GM23338 (cell line): ENCODE measurements around the gene ARFIP1. TPM values are rescaled to one million over a fixed set of nuclear protein-coding genes. Genes with fewer than 3 reads are reported as not detected.

Experiments
- ATAC-seq: fragments of 200-7000 bp; cut with Tn5 transposase; 3 replicates; pipeline ENCODE4 v1.9.1; 2020
- DNase-seq: peaks from one replicate; pipeline ENCODE4 v3.0.0-alpha.2; 2015; ENCODE audit warnings: low spot score
- H2AFZ ChIP-seq: fragments of 200-600 bp; sonication (generic); 2 replicates; pipeline ENCODE4 v1.8.0; 2016; ENCODE audit warnings: antibody characterized with exemption, mild to moderate bottlenecking, moderate library complexity
- H3F3A ChIP-seq: fragments of 200-600 bp; sonication (generic); replicated peaks from 2 replicates; pipeline ENCODE4 v1.8.0; 2017; ENCODE audit warnings: antibody characterized with exemption, mixed run types, low read depth
- H3K27ac ChIP-seq: fragments of 200-600 bp; sonication (generic); 2 replicates; pipeline ENCODE4 v1.6.1; 2016; ENCODE audit warnings: low read depth
- H3K27me3 ChIP-seq: fragments of 200-600 bp; sonication (generic); 2 replicates; pipeline ENCODE4 v1.8.0; 2016; ENCODE audit warnings: mild to moderate bottlenecking, mixed run types, moderate library complexity; ENCODE audit not compliant: insufficient read depth
- H3K36me3 ChIP-seq: fragments of 200-600 bp; sonication (generic); 2 replicates; pipeline ENCODE4 v1.8.0; 2016; ENCODE audit warnings: mild to moderate bottlenecking; ENCODE audit not compliant: insufficient read depth
- H3K4me1 ChIP-seq: fragments of 200-600 bp; sonication (generic); 2 replicates; pipeline ENCODE4 v1.8.0; 2016; ENCODE audit warnings: mild to moderate bottlenecking, moderate library complexity; ENCODE audit not compliant: insufficient read depth
- H3K4me2 ChIP-seq: fragments of 200-600 bp; sonication (generic); 2 replicates; pipeline ENCODE4 v1.7.1; 2017; ENCODE audit warnings: mixed run types
- H3K4me3 ChIP-seq: fragments of 200-600 bp; sonication (generic); 2 replicates; pipeline ENCODE4 v1.6.1; 2016; ENCODE audit warnings: mixed run types
- H3K79me2 ChIP-seq: fragments of 200-600 bp; sonication (generic); replicated peaks from 2 replicates; pipeline ENCODE4 v1.8.0; 2017; ENCODE audit warnings: mild to moderate bottlenecking; ENCODE audit not compliant: insufficient read depth
- H3K9me2 ChIP-seq: fragments of 200-600 bp; sonication (generic); 2 replicates; pipeline ENCODE4 v1.8.0; 2017; ENCODE audit not compliant: insufficient read depth
- H4K20me1 ChIP-seq: fragments of 200-600 bp; sonication (generic); replicated peaks from 2 replicates; pipeline ENCODE4 v1.8.0; 2017; ENCODE audit warnings: mild to moderate bottlenecking; ENCODE audit not compliant: insufficient read depth
- H3K27ac Mint-ChIP-seq: 2 replicates; pipeline ENCODE4 v1.8.0; 2020; ENCODE audit warnings: inconsistent platforms, mild to moderate bottlenecking, moderate library complexity, mixed read lengths
- H3K27me3 Mint-ChIP-seq: 3 replicates; pipeline ENCODE4 v1.8.0; 2022; ENCODE audit warnings: low read depth, mild to moderate bottlenecking, moderate library complexity, mixed read lengths, inconsistent platforms; ENCODE audit not compliant: insufficient read depth, poor library complexity
- H3K36me3 Mint-ChIP-seq: 3 replicates; pipeline ENCODE4 v1.8.0; 2021; ENCODE audit warnings: low read depth, mild to moderate bottlenecking, inconsistent platforms, moderate library complexity, mixed read lengths
- H3K4me1 Mint-ChIP-seq: 3 replicates; pipeline ENCODE4 v1.8.0; 2020; ENCODE audit warnings: mild to moderate bottlenecking, inconsistent platforms, mixed read lengths
- H3K4me3 Mint-ChIP-seq: 3 replicates; pipeline ENCODE4 v1.8.0; 2021; ENCODE audit warnings: moderate library complexity, mild to moderate bottlenecking, inconsistent platforms, mixed read lengths
- H3K9me3 Mint-ChIP-seq: 3 replicates; pipeline ENCODE4 v1.8.0; 2020; ENCODE audit warnings: moderate library complexity, mild to moderate bottlenecking, inconsistent platforms, mixed read lengths
- CTCF ChIP-seq, 2 experiments: fragments of 200-600 bp in 1 of 2; sonication (generic) in 1 of 2; conservative IDR thresholded peaks; 2 replicates each; pipeline versions ENCODE4 v1.5.1 to v1.6.1; 2016 to 2017; ENCODE audit warnings: antibody characterized with exemption in 2 of 2, low read depth in 2 of 2, mild to moderate bottlenecking in 2 of 2, moderate library complexity in 1 of 2
- ETS1 ChIP-seq: IDR thresholded peaks from 2 replicates; pipeline ENCODE4 v1.6.1; 2016; ENCODE audit warnings: antibody characterized with exemption
- EZH2 ChIP-seq: fragments of 200-600 bp; sonication (generic); IDR thresholded peaks from one replicate; pipeline ENCODE4 v1.8.0; 2017; ENCODE audit warnings: antibody characterized with exemption, mild to moderate bottlenecking, low read depth; ENCODE audit not compliant: unreplicated experiment
- NANOG ChIP-seq: IDR thresholded peaks from 2 replicates; pipeline ENCODE4 v1.6.1; 2016; ENCODE audit warnings: antibody characterized with exemption, borderline replicate concordance
- POLR2AphosphoS5 ChIP-seq: IDR thresholded peaks from 2 replicates; pipeline ENCODE4 v1.6.1; 2016; ENCODE audit warnings: antibody characterized with exemption, low read depth
- REST ChIP-seq: IDR thresholded peaks from one replicate; pipeline ENCODE4 v1.6.1; 2018; ENCODE audit warnings: antibody characterized with exemption; ENCODE audit not compliant: unreplicated experiment
- STAT1 ChIP-seq: IDR thresholded peaks from one replicate; pipeline ENCODE4 v1.6.1; 2016; ENCODE audit warnings: antibody characterized with exemption; ENCODE audit not compliant: unreplicated experiment
- ZNF114 ChIP-seq: fragments of 250-450 bp; sonication (Bioruptor Pico); IDR thresholded peaks from 2 replicates; pipeline ENCODE4 v1.5.0; 2020; ENCODE audit warnings: mild to moderate bottlenecking, moderate library complexity
- ZNF331 ChIP-seq: fragments of 250-450 bp; sonication (Bioruptor Pico); IDR thresholded peaks from 2 replicates; pipeline ENCODE4 v1.5.0; 2020; ENCODE audit warnings: low read depth, mild to moderate bottlenecking, moderate library complexity
- ZNF462 ChIP-seq: fragments of 250-450 bp; sonication (Bioruptor Pico); IDR thresholded peaks from 2 replicates; pipeline ENCODE4 v1.5.0; 2020; ENCODE audit warnings: mild to moderate bottlenecking, moderate library complexity
- polyA plus RNA-seq: library from polyadenylated mRNA; unstranded; fragments of >200 nt; fragmentation: Nextera tagmentation; extraction: Ambion mirVana; gene quantifications from 2 replicates; pipeline ENCODE4 v1.2.1, GENCODE V29; 2016
- total RNA-seq: library from RNA; depleted of rRNA; stranded (reverse); fragments of >200 nt; shearing (Covaris generic); gene quantifications from 2 replicates; pipeline ENCODE4 v1.2.3, GENCODE V29; 2014

Gene ARFIP1
- total and polyA plus RNA-seq, 2 experiments from 2014 or later = 46.0 to 49.6 TPM

GRCh38 chr4:152929888-152930287 lies 150.1 kb downstream of the ARFIP1 start:
- H3K9me3 Mint-ChIP-seq = no peaks in the 10 kb centered on the region
- no peaks in the 10 kb centered on the region; the same call in 1 of the 2 replicates for H3K9me2 ChIP-seq
- peaks cover 16% of the 10 kb centered on the region for H3K27me3 Mint-ChIP-seq
- H3F3A ChIP-seq = no peaks in the 10 kb centered on the region
- H3K36me3 ChIP-seq = no peaks in the 10 kb centered on the region
- no peaks in the 10 kb centered on the region; the same call in 1 of the 3 replicates for H3K36me3 Mint-ChIP-seq
- ATAC-seq (peak; percentile 78), DNase-seq (peak; percentile 36)
- H3K4me1 Mint-ChIP-seq = peaks cover 68% of the 10 kb centered on the region
- no peaks in the 10 kb centered on the region for H4K20me1 ChIP-seq
- peak overlapping the region; percentile 22; the same call in 1 of the 2 replicates for H3K27ac Mint-ChIP-seq
- H3K4me2 ChIP-seq = peak overlapping the region; percentile 64
- peaks cover 12% of the 10 kb centered on the region; the same call in 1 of the 2 replicates for H3K27me3 ChIP-seq
- peak overlapping the region; percentile 6; the same call in 1 of the 3 replicates for H3K4me3 Mint-ChIP-seq
- H3K27ac ChIP-seq = no peak overlapping the region
- H2AFZ ChIP-seq = no peak overlapping the region
- H3K79me2 ChIP-seq = no peaks in the 10 kb centered on the region
- no peak for TF ChIP-seq ETS1
- TF ChIP-seq ZNF114 = no peak
- no peak for TF ChIP-seq NANOG
- TF ChIP-seq ZNF331 (CRISPR knock-in tag) = no peak
- no peak for TF ChIP-seq CTCF (conservative IDR thresholded peaks at IDR 0.05; ENCODE audit: low read depth in 2 of 2)
- no peak for TF ChIP-seq POLR2AphosphoS5
- TF ChIP-seq EZH2 = no peak
- no peak for TF ChIP-seq REST
- TF ChIP-seq STAT1 = no peak
- TF ChIP-seq ZNF462 (CRISPR knock-in tag) = no peak
- H3K4me1 ChIP-seq = peaks cover 57% of the 10 kb centered on the region
- H3K4me3 ChIP-seq = peak overlapping the region; percentile 4
